Stimulated activated CD4-positive, alpha-beta T cell treated with anti-CD3 and anti-CD28 coated beads, Interleukin-1b, Interleukin-23, amount 100 ng/mL, for 1 hour (primary cell): ENCODE results near the gene CYP1A2.
"Not testable (repeated sequence)": the region's sequence is repeated elsewhere in the genome, so short reads cannot be mapped to it uniquely, and the experiment has no call there.

ENCODE experiments used
- DNase-seq, 2 donors: peaks; one replicate each; pipeline ENCODE4 v3.0.0-alpha.2; 2020; ENCODE audit warnings: low read depth in 2 of 2

Gene CYP1A2

GRCh38 chr15:74738239-74738638, 10.4 kb upstream of the CYP1A2 start:
- DNase-seq = not testable (repeated sequence)

- DNase-seq = no peak
These were observed 6.2 kb upstream of the CYP1A2 start for GRCh38 chr15:74742422-74742821.

GRCh38 chr15:74746389-74746788, 2.3 kb upstream of the CYP1A2 start:
- no peak for DNase-seq

- no peak for DNase-seq
These were observed 1.2 kb downstream of the CYP1A2 start for GRCh38 chr15:74749832-74750231.

- DNase-seq = no peak
These were observed 2.1 kb downstream of the CYP1A2 start for GRCh38 chr15:74750751-74751150.

GRCh38 chr15:74752011-74752410, 3.4 kb downstream of the CYP1A2 start:
- no peak for DNase-seq

GRCh38 chr15:74752531-74752930, 3.9 kb downstream of the CYP1A2 start:
- no peak for DNase-seq

- no peak for DNase-seq
These were observed 6.1 kb downstream of the CYP1A2 start for GRCh38 chr15:74754593-74755215.

- DNase-seq = no peak
These were observed 10.1 kb downstream of the CYP1A2 start for GRCh38 chr15:74758736-74759135.

GRCh38 chr15:74762791-74763150, 14.1 kb downstream of the CYP1A2 start:
- no peak for DNase-seq

- DNase-seq = no peak
These were observed 14.8 kb downstream of the CYP1A2 start for GRCh38 chr15:74763416-74763815.

- no peak for DNase-seq
These were observed 18.8 kb downstream of the CYP1A2 start for GRCh38 chr15:74767167-74768098.

GRCh38 chr15:74768099-74768770, 19.6 kb downstream of the CYP1A2 start:
- no peak for DNase-seq

- DNase-seq = no peak
These were observed 20.2 kb downstream of the CYP1A2 start for GRCh38 chr15:74768771-74769342.

- DNase-seq = no peak
These were observed 20.9 kb downstream of the CYP1A2 start for GRCh38 chr15:74769463-74770025.

GRCh38 chr15:74770211-74770903, 21.7 kb downstream of the CYP1A2 start:
- DNase-seq = no peak

GRCh38 chr15:74773329-74773728, 24.7 kb downstream of the CYP1A2 start:
- no peak for DNase-seq

- no peak for DNase-seq
These were observed 25.1 kb downstream of the CYP1A2 start for GRCh38 chr15:74773731-74774252.

GRCh38 chr15:74775132-74775562, 26.5 kb downstream of the CYP1A2 start:
- DNase-seq = no peak

- no peak for DNase-seq
These were observed 27.2 kb downstream of the CYP1A2 start for GRCh38 chr15:74775894-74776293.
